Non-pigmented ciliary epithelial cell (primary cell): ENCODE results near the gene HOXD11.

ENCODE experiments used
- DNase-seq: peaks from one replicate; pipeline ENCODE4 v3.0.0-alpha.2; 2010; ENCODE audit warnings: low read depth

HOXD11 gene

GRCh38 chr2:176081376-176081836, 25.7 kb upstream of the HOXD11 start:
- DNase-seq: no peak

DNA sequence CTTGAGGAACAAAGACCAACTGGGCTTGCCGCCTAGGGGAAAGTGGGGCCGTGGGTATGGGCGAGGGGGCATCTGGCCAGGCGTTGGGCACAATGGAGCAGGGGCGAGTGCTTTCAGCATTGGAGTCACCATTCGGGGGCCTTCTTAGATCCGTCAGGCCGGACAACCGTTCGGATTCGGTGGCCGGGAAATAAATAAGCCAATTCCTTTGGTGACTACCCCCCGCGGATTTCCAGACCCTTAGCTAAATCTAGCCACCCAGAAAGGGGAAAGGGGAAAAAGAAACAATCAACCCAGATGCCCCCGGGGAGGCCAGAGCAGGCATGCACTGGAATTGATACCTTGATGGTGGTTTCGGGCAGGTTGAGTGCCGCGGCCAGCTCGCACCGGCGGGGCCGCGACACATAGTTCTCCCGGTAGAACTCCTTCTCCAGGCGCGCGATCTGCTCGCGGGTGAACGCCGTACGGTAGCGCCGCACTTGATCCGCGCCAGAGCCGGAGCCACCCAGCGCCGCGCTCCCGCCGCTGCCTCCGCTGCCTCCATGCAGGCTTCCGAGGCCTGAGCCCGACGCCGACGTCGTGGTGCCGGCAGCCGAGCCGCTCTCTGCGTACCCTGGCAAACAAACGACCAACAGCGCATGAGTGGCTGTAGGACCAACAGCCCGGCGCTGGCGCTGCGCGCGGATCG, 25.1 kb upstream of the HOXD11 start:
- no peak for DNase-seq

GRCh38 chr2:176082525-176082823, 24.6 kb upstream of the HOXD11 start:
- no peak for DNase-seq

DNA sequence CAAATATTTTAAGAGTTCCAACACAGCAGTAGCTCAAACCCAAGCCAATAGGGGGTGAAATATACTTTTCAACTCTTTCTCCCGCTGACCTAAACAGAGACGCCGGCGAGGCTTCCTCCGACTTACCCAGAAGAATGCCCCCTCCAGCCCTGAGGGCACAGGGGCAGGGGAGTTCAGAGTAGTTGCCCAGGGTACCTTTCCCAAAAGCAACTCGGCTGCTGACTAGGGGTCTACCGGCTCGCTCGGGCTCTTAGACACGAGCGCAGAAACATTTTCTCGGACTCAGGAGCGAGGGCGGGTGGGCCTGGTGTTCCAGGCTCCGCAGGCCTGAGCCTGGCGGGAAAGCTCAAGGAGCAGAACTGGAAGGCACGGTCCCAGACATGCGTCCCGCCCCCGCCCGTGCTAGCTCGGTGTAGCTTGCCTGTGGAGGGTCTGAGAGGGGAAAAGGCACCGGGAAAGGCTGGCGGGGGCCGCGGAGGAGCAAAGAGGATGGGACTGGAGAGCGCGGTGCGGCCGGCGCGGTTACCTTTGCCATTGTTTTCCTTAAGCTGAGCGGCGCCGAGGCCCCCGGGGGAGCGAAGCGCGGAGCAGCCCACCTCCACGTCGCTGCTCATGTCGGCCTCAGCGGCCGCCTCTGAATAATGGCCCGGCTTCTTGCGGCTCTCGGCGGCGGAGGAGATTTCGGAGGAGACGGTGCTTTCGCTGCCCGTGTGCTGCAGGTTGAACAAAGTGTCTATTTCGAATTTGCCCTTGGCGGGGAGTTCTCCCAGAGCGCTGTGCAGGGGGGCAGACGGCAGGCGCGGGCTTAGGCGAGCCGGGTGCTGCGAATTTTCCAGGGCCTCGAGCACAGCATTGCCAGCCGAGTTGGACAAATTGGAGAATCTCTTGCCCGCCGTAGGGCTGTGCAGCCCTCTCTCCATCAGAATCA, 24.0 kb upstream of the HOXD11 start:
- DNase-seq: no peak

GRCh38 chr2:176083796-176084261, 23.3 kb upstream of the HOXD11 start, which contains the start of gene EVX2:
EVX2 (minus strand) TSS chr2:176083962; CDS start chr2:176083776, 186 bp downstream.
- DNase-seq: no peak

- DNase-seq: no peak
These were observed 22.4 kb upstream of the HOXD11 start for GRCh38 chr2:176084611-176085119.

DNA sequence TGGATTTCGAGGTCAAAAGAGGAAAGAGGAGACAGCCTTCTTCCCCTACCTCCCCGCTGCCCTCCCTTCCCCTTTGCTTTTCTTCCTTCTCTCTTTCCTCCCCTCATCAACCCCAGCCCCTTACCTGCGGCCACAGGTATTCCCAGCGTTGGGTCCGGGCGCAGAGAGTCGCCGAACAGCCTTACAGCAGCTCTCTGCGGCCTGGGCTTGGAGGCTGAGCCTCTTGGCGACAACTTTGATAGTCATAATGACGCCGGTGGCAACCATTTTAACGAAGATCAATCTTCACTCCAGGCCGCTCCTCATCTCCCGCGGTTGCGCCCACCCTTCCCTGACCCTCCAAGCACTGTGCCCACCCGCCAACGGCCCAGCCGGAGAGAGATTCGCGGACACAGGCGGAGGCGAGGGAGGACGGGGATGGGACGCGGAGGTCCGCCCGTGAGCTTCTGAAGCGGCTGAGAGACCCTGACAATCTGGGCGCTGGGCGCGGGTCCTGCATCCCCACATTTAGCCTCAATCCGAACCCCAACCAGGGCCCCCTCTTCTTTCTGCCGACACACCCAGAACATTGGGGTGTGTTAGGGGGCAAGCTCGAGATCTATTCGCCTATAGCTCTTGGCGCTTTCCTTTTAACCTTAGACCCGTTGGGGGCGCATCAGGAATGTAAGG, 21.8 kb upstream of the HOXD11 start:
- DNase-seq: no peak

DNA sequence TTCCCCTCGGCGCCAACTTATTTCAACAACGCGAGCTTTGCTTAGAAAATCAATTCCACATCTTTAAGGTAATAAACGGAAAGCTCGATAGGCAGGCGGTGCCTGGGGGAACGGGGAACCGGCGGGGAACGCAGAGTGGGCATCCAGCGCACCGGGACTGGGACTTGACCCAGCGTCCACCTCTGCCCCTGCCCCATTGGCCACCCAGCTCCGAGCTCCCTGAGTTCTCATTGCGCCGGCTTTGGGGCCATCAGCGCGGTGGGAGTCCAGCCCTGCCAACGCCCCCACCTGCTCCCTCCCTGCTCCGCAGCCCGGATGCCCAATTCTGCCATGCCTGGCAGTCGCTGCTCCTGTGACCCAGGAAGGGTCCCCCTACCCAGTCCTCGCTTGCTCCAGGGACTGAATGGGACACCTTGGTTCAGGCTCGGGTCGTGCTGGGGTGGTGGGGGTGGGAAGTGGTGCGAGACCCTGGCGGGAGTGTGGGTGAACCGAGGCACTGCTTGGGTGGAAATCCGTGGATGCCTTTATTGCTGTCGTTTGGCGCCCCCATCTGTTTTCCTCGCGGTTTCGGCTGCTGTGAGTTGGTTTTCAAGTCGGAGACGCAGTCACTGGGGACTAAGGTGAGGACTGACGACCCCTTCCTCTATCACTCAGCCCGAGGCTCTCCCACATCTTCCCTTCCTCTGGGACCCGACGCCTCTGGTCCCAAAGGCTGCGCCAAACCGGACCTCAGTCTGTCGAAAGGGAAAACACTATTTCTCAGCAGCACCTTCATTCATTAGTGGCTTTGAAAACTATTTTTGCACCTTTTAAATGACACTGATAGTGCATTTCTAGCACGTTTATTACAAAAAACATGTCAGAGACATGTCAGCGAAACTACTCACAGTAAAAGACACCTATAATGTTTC, 21.0 kb upstream of the HOXD11 start:
- no peak for DNase-seq

DNA sequence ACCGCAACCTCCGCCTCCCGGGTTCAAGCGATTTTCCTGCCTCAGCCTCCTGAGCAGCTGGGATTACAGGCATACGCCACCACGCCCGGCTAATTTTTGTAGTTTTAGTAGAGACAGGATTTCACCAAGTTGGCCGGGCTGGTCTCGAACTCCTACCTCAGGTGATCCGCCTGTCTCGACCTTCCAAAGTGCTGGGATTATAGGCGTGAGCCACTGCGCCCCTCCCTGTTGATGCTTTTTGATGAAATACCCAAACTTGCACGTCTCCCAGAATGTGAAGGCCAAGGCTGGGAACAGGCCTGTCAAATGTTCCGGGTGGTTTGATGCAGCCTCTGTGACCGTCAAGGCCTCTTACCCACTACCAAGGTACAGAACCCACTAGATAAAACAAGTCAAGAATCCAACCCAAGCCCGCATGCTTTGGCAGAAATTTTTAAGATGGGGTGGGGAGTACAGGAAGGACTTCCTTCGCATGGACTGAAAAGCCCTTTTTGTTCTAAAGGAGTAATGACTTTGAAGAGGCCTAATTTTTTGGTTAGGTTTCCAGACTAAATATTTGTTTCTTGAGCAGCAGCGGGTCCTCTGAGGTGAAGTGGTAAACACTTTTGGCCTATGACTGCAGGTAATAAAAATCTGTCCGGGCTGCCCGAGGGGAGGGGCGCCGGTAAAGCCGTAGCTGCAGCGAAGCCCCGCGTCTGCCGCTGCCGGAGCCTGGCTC, 19.6 kb upstream of the HOXD11 start:
- no peak for DNase-seq

DNA sequence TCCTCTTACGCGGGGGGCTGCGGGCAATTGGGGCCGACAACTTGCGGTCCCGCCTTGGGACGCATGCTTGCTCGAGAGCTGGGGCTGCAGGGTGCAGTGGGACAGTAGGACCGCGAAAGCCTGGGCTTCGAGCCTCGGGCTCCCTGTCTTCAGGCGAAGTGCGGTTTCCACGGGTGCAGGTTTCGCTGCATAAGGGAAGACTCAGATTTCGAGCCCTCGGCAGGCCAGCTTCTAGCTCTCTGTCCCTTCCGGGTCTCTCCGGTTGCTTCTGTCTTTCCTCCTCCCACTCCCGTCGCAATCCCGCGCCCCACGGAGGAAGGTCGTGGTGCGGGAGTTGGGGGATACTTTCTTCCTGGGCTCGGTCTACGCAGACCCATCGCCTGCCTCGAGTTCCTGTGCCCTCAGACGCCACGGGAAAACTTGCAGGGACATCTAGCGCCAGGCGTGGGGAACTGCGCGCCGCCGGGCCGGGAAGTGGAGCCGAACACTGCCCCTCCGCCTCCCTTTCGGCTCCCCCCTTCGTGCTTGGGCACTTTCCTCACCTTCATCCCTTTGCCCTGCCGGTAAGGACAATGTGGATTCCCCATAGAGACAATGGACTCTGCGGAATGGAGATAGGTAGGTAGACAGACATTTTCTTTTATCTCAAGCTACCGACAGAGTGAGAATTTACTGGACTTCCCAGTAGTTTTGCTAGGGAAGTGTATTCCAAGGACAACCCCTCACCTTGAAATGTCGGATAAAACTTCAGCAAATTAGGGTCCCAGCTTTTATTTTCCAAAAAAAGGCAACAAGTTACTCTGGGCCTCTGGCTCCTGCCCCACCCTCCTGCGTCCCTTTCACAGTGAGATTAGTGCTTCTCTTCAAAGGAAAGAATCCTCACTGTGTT, 18.8 kb upstream of the HOXD11 start:
- no peak for DNase-seq

GRCh38 chr2:176088937-176089842, 17.9 kb upstream of the HOXD11 start:
- no peak for DNase-seq

DNA sequence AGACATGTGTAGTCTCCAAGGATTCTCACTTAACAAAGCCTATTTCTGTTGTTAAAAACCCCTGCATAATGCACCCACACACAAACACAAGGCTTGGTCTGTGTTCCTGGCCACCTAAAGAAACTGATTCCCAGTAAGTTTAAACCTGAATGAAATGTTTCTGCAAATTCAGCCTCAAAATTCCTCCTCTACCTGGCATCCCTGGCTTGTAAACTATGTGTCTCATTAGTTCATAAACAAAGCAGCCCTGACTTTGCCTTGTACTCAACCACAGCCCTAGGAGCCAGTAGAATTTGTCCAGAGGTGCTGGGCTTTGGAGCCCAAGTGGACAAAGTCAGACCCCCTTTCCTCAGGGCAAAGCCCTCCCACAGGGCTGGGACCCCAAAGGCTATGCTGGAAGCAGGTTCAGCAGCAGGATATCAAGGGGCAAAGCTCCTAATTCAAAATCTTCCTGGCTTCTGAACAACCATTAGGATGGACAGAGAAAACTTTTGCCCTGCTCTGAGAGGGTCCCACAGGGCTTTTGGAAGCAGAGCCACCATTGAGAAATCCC, 17.2 kb upstream of the HOXD11 start:
- DNase-seq: no peak

- no peak for DNase-seq
These were observed 16.2 kb upstream of the HOXD11 start for GRCh38 chr2:176090862-176091261.

DNA sequence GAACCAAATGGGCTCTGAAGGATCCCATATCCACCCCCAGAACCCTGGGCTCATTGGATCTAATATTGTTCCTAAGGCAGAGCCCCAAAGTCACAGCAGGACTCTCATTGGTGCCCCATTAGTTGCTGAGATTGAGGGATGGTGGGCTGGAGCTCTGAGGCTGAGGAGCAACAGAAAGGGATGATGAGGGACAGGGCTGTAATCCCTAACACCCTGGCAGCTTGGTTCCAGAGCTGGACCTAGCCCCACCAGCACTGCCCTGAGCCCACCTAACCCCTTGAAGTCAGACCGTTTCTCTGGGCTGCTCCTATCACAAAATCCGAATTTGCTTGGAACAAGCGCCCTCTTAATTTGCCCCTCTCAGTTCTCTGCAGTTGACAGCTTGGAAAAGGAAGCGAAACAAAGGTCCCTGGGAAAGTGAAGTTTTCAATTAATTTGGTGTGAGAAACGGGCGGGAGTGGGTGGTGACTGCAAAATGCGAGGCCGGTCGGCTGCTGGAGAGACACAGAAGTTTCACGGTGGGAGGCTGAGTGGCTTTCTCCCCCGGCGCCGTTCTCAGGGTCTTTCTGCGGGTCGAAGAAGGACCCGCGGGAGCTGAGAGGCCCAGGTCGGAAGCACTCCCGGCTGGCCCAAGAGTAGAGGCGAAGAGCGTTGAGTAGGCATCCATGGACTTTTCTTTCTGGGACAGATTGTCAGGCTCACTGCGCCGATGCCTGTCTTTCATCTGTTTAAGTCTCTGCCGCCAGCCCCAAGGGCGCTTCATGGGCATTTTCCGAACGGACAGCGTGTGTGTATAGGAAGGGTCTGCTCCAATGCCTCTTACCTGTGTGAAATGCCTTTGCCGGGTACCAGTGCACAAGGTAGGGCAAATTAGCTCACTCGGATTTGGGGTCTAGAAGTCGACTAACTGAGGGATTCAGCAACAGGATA, 15.5 kb upstream of the HOXD11 start:
- no peak for DNase-seq

DNA sequence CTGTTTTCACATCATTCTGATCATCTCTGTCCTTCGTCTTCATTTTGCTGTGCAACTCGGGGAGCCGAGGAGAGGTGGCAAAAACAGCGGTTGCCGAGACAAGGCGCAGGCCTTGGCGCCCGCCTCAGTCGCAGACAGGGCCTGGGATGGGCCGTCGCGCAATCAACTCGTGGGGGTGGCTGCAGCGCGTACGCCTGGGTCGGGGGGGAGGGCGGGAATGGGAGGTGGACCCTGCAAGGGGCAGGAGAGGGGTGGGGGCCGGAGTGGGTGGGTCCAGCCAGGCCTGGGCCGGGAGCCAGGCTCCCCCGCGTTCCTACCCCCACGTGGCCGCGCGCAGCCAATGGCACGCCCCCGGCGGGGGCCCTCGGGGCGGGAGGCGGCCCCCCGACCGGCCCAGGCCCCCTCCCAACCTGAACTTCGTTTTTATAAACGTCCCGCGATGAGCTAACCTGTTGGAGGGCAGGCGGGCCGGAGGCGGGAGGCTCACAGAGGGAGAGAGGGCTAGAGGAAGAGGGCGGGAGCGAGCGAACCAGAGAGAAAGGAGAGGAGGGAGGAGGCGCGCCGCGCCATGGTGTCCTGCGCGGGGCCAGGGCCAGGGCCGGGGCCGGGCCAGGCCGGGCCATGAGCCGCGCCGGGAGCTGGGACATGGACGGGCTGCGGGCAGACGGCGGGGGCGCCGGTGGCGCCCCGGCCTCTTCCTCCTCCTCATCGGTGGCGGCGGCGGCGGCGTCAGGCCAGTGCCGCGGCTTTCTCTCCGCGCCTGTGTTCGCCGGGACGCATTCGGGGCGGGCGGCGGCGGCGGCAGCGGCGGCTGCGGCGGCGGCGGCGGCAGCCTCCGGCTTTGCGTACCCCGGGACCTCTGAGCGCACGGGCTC, 14.6 kb upstream of the HOXD11 start, which contains the start of gene HOXD13:
HOXD13 (plus strand) TSS at position 452 of the 875 bp plus-strand sequence; CDS start at position 622, 170 bp downstream.
- no peak for DNase-seq
